Bronchial epithelial cell (primary cell): Measurements from ENCODE around the gene NKPD1. TPM values are rescaled to one million over a fixed set of nuclear protein-coding genes. Genes with fewer than 3 reads are reported as not detected.

Experiments used
- DNase-seq: peaks from one replicate; pipeline ENCODE4 v3.0.0-alpha.2; 2010; ENCODE audit warnings: low read depth
- FAIRE-seq: peaks from 2 replicates; lab custom pipeline; 2011; peaks lifted over from hg19 to GRCh38; lab: Jason Lieb, UNC
- H3K27me3 ChIP-seq: 2 replicates; pipeline ENCODE4 v1.5.1; 2011; ENCODE audit warnings: low read length; ENCODE audit not compliant: control insufficient read depth, insufficient read depth
- H3K36me3 ChIP-seq: 2 replicates; pipeline ENCODE4 v1.5.1; 2011; ENCODE audit warnings: low read length; ENCODE audit not compliant: control insufficient read depth, insufficient read depth
- H3K4me3 ChIP-seq: 2 replicates; pipeline ENCODE4 v1.5.1; 2011; ENCODE audit warnings: mild to moderate bottlenecking, low read depth, low read length, control low read depth
- total RNA-seq: library from RNA; depleted of rRNA; stranded (reverse); fragments of >200 nt; gene quantifications from 2 replicates; pipeline ENCODE4 v1.2.1, GENCODE V29; 2014
- TF ChIP-seq, protein P1 (sequence below): IDR thresholded peaks from 2 replicates; pipeline ENCODE4 v1.5.1; 2011; ENCODE audit warnings: mild to moderate bottlenecking, moderate library complexity, low read length, control low read depth, inconsistent platforms; ENCODE audit not compliant: insufficient read depth, severe bottlenecking

NKPD1 gene
- total RNA-seq, 1 donor from 2014 or later, result 0.53 TPM

DNA sequence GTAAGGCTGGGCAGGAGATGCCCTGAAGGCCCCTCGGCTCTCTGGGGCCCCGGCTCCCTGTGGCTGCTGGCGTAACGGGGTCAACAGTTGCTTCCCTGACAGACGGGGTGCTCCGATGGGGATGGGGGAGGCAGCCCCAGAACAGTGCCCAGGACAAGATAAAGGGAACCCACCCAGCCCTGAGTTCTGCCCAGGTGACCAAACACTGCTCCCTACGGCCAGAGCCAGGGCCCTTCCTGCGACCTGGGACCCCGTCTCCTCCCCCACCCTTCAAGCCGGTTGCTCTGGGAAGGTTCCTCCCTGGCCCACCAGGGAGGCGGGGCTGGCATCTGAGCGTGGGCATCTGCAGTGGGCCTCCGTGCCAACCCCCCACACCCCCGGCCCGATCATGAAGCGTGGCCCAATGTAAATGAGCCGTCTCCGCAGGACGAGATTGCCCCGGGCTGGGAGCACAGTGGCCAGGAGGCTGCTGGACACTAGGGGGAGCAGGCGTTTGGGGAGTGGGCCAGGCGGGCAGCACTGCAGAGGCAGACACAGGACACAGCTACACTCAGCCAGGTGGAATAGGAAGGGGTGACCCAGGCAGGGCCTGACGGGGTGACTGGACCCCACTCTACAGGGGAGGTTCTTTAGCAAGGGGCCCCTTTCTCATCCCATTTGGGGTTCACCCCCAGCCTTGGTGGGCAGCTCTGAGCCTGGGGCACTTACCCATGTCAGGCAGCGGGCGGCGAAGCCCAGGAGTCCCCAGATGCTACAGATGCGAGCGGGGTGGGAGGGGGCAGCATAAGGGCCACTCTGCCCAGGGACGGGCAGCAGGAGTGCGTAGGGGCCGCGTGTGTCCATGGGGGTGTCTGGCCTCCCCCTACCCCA is 1.2 kb upstream of the NKPD1 start:
- no peak overlapping the region for H3K4me3 ChIP-seq
- no peaks in the 10 kb centered on the region for H3K36me3 ChIP-seq
- H3K27me3 ChIP-seq, result no peaks in the 10 kb centered on the region
- FAIRE-seq (no peak), DNase-seq (no peak)
- TF ChIP-seq, protein P1, sequence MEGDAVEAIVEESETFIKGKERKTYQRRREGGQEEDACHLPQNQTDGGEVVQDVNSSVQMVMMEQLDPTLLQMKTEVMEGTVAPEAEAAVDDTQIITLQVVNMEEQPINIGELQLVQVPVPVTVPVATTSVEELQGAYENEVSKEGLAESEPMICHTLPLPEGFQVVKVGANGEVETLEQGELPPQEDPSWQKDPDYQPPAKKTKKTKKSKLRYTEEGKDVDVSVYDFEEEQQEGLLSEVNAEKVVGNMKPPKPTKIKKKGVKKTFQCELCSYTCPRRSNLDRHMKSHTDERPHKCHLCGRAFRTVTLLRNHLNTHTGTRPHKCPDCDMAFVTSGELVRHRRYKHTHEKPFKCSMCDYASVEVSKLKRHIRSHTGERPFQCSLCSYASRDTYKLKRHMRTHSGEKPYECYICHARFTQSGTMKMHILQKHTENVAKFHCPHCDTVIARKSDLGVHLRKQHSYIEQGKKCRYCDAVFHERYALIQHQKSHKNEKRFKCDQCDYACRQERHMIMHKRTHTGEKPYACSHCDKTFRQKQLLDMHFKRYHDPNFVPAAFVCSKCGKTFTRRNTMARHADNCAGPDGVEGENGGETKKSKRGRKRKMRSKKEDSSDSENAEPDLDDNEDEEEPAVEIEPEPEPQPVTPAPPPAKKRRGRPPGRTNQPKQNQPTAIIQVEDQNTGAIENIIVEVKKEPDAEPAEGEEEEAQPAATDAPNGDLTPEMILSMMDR, result peak; percentile 46

DNA sequence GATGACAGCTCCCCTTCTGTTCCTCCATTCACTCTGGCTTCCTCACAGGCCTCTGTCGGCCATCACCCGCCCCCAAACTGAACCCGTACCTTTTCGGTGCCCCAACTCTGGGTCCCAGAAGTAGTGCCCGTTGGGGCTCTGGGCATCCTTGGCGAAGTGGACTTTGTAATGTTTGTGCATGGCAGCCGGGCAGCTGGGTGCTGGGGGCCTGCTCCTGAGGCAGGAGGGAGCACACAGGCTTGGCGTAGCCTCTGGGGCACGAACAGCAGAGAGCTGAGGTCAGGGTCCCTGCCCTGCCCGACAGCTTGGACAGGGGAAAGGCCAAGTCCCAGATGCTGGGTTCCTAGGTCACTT is 834 bp downstream of the NKPD1 start:
- H3K27me3 ChIP-seq, result no peaks in the 10 kb centered on the region
- no peak overlapping the region for H3K4me3 ChIP-seq
- no peak for FAIRE-seq
- TF ChIP-seq, protein P1, result no peak
- no peaks in the 10 kb centered on the region for H3K36me3 ChIP-seq
- DNase-seq, result no peak

DNA sequence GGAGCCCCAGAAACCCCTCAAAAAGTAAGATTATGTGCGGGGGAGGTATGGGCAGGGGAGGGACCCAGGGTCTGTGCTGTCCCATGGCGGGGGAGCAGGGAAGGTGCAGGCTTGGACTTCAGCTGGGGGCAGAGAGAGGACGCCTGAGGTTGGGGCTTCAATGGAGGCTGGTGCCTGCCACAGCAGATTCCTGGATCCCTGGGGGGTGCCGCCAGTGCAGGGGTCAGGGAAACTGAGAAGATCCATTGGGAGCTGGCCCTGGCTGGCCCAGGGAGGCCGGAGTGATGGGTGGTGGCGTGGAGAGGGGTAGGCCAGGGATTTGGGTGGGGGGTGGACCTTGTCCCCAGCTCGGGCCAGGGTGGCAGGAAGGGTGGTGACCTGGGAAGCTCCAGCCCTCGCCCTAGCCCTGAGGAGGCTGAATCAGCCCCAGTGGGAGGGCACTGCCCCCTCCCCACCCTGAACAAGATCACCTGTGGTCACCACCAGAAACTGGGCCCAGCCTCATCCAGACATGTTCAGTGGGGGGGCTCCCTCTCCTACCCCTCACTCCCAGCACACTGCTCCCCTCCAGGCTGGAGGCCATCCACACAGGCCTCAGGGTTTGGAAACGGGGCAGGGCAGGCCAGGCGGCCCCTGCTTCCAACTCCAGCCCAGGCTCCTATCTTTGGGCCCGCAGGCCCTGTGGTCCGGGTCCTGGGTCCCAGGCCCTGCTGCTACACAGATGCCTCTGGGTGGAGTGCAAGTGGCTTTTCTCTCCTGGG is 1.4 kb downstream of the NKPD1 start:
- Histone ChIP-seq H3K27me3 (no peaks in the 10 kb centered on the region), H3K4me3 (no peak overlapping the region), H3K36me3 (no peaks in the 10 kb centered on the region)
- DNase-seq, result no peak
- TF ChIP-seq, protein P1, result no peak
- no peak for FAIRE-seq

DNA sequence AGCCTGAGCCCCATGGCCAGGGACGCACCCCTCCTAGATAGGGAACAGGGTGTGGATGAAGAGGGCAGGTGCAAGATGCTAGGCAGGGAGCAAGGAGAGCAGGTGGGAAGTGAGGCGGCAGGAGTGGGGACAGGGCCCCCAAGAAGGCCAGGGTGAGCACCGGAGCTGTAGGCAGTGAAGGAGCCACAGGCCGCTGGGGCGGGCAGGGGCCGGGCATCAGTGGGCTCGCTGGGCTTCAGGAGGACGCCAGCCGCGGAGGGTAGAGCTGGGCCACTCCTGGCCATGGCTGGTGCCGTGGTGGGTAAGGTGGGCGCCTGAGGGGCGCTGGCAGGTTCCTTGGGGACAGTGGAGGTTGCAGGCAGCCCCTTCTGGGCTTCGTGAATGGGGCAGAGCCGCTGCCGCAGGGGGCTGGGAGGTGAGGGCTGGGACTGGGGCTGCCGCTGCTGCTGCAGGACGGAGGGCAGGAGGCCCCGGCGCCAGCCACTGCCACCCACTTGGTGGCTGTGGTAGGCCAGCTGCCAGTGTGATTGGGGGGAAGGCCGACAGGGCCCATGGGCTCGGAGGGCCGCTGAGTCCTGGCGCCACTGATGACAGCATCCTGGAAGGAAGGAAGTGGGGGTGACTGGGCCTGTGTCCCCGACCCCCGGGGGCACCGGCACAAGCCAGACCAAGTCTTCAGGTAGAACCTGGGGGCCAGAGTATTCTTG is 2.1 kb downstream of the NKPD1 start:
- DNase-seq (no peak), FAIRE-seq (no peak)
- no peaks in the 10 kb centered on the region for H3K27me3 ChIP-seq
- TF ChIP-seq, protein P1, result no peak
- H3K4me3 ChIP-seq, result no peak overlapping the region
- H3K36me3 ChIP-seq, result no peaks in the 10 kb centered on the region

DNA sequence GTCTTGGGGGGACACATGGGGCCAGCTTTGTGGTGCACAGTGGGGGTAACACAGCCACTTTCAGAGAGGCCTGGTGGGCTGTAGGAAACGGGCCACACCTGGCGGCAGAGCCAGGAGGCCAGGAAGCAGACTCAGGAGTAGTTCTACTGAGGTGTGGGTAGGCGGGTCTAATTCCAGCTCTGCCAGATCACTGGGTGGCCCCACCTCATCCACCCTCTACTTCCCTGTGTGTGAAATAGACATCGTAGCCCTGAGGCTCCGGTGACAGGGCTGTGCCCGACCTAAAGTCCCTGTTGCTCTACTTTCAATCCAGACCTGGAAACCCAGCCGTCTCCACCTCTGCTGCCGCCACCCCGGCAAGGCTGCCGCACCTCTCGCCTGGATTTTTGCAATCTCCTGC is 4.0 kb downstream of the NKPD1 start:
- TF ChIP-seq, protein P1, result no peak
- DNase-seq, result no peak
- Histone ChIP-seq H3K36me3 (no peaks in the 10 kb centered on the region), H3K4me3 (no peak overlapping the region), H3K27me3 (peaks cover 6% of the 10 kb centered on the region)
- FAIRE-seq, result peak; percentile 89
